H1 (cell line): ENCODE measurements around the gene KLHL35. TPM values are rescaled to one million over a fixed set of nuclear protein-coding genes. Genes with fewer than 3 reads are reported as not detected.

ENCODE experiments used
- ATF2 ChIP-seq: IDR thresholded peaks from 2 replicates; pipeline ENCODE4 v1.6.1; 2012; ENCODE audit warnings: low read length, inconsistent platforms
- BACH1 ChIP-seq: IDR thresholded peaks from 2 replicates; pipeline ENCODE4 v1.6.1; 2012; ENCODE audit warnings: low read length, improper control_type of control experiment
- CTCF ChIP-seq, 3 experiments: IDR thresholded peaks; 1 replicate in 2 of 3; 2 replicates in 1 of 3; pipeline versions ENCODE4 v1.5.1 to v1.6.1; 2011; ENCODE audit warnings: low read length in 3 of 3, mild to moderate bottlenecking in 3 of 3, inconsistent platforms in 2 of 3, low read depth in 1 of 3, moderate library complexity in 1 of 3; ENCODE audit not compliant: insufficient read depth in 1 of 3; ENCODE audit errors: control extremely low read depth in 1 of 3
- FOSL1 ChIP-seq: IDR thresholded peaks from 2 replicates; pipeline ENCODE4 v1.6.1; 2011; ENCODE audit warnings: mild to moderate bottlenecking, low read depth, low read length, moderate library complexity; ENCODE audit not compliant: insufficient read depth
- HDAC2 ChIP-seq, 2 experiments: fragments of 300-600 bp in 1 of 2; sonication (generic) in 1 of 2; IDR thresholded peaks; 2 replicates each; pipeline ENCODE4 v1.6.1; 2011 to 2012; ENCODE audit warnings: low read depth in 2 of 2, low read length in 2 of 2, mild to moderate bottlenecking in 2 of 2, moderate library complexity in 2 of 2, borderline replicate concordance in 1 of 2, inconsistent platforms in 1 of 2
- HDAC6 ChIP-seq: IDR thresholded peaks from one replicate; pipeline ENCODE4 v1.7.1; 2012; ENCODE audit warnings: low read depth, mild to moderate bottlenecking, inconsistent platforms, low read length, moderate library complexity
- KDM1A ChIP-seq: fragments of 200-600, 300-600 bp; sonication (generic); IDR thresholded peaks from 2 replicates; pipeline ENCODE4 v1.7.1; 2016; ENCODE audit warnings: mild to moderate bottlenecking, low read length, borderline replicate concordance
- KDM4A ChIP-seq: IDR thresholded peaks from one replicate; pipeline ENCODE4 v1.7.1; 2012; ENCODE audit warnings: low read depth, mild to moderate bottlenecking, moderate library complexity, low read length, inconsistent platforms; ENCODE audit not compliant: severe bottlenecking
- POU5F1 ChIP-seq: IDR thresholded peaks from 2 replicates; pipeline ENCODE4 v1.6.1; 2011; ENCODE audit warnings: low read depth, mild to moderate bottlenecking, low read length, moderate library complexity
- RAD21 ChIP-seq, 2 experiments: IDR thresholded peaks in 1 of 2; conservative IDR thresholded peaks in 1 of 2; 2 replicates each; pipeline ENCODE4 v1.6.1; 2011; ENCODE audit warnings: low read depth in 2 of 2, low read length in 2 of 2, improper control_type of control experiment in 1 of 2, inconsistent platforms in 1 of 2, mild to moderate bottlenecking in 1 of 2, moderate library complexity in 1 of 2
- SIX5 ChIP-seq: IDR thresholded peaks from 2 replicates; pipeline ENCODE4 v1.6.1; 2011; ENCODE audit warnings: mild to moderate bottlenecking, low read depth, low read length
- SP2 ChIP-seq: IDR thresholded peaks from 2 replicates; pipeline ENCODE4 v1.6.1; 2012; ENCODE audit warnings: mild to moderate bottlenecking, low read length, inconsistent platforms
- SP4 ChIP-seq: IDR thresholded peaks from 2 replicates; pipeline ENCODE4 v1.6.1; 2012; ENCODE audit warnings: low read length, inconsistent platforms
- SRF ChIP-seq: IDR thresholded peaks from 2 replicates; pipeline ENCODE4 v1.6.1; 2011; ENCODE audit warnings: mild to moderate bottlenecking, low read depth, low read length, moderate library complexity
- SUZ12 ChIP-seq: fragments of 200-600 bp; sonication (generic); IDR thresholded peaks from 2 replicates; pipeline ENCODE4 v1.6.1; 2012; ENCODE audit warnings: mild to moderate bottlenecking, inconsistent platforms, low read length, moderate library complexity, mixed read lengths
- TAF1 ChIP-seq: IDR thresholded peaks from 2 replicates; pipeline ENCODE4 v1.6.1; 2011; ENCODE audit warnings: mild to moderate bottlenecking, low read depth, low read length
- TEAD4 ChIP-seq: IDR thresholded peaks from 2 replicates; pipeline ENCODE4 v1.6.1; 2012; ENCODE audit warnings: low read depth, low read length, inconsistent platforms, mixed read lengths
- USF2 ChIP-seq: IDR thresholded peaks from 2 replicates; pipeline ENCODE4 v1.6.1; 2011; ENCODE audit warnings: low read length, improper control_type of control experiment
- ZNF274 ChIP-seq: IDR thresholded peaks from 2 replicates; pipeline ENCODE4 v1.7.0; 2012; ENCODE audit warnings: low read length, borderline replicate concordance; ENCODE audit errors: extremely low read depth
- polyA plus RNA-seq, 7 experiments: library from polyadenylated mRNA; depleted of rRNA in 3 of 7; stranded (reverse) in 5 of 7; unstranded in 2 of 7; fragments of >200 nt in 5 of 7; fragments of 200-250 nt in 2 of 7; gene quantifications; 1 replicate in 5 of 7; 2 replicates in 1 of 7; 4 replicates in 1 of 7; pipeline versions ENCODE4 v1.2.1 to v1.2.3, GENCODE V29; 2011 to 2013; ENCODE audit warnings: missing spikeins in 2 of 7, mixed read lengths in 2 of 7
- total RNA-seq: library from RNA; stranded (reverse); fragmentation: NEBNext Ultra II Directional; extraction: Animal tissue kit (Norgen Biotek cat#: 25700); gene quantifications from 2 replicates; pipeline ENCODE4 v1.2.1, GENCODE V29; 2021

The KLHL35 gene
- total and polyA plus RNA-seq, 2 of the 8 experiments (the other 6 are each of a cell fraction or from before 2014, with no cell fraction given) = 0.35 to 0.41 TPM

GRCh38 chr11:75400146-75400865, 32.7 kb downstream of the KLHL35 start (continued):
- TF ChIP-seq KDM1A (no peak), TAF1 (0 out of 2 replicates have a peak, but pooled peaks have one; percentile 30), POU5F1 (no peak), ZNF274 (no peak), BACH1 (no peak), FOSL1 (no peak), HDAC2 (IDR thresholded peaks at IDR 0.05; ENCODE audit: borderline replicate concordance in 1 of 2, low read depth in 2 of 2, low read length in 2 of 2) (no peak), RAD21 (IDR thresholded peaks at IDR 0.05 in 1 of 2, conservative IDR thresholded peaks at IDR 0.05 in 1 of 2; ENCODE audit: low read depth in 2 of 2, low read length in 2 of 2) (no peak), SIX5 (peak; percentile 20; the same call in 1 of the 2 replicates), KDM4A (no peak), TEAD4 (no peak), HDAC6 (no peak), SP4 (no peak), SP2 (no peak), USF2 (no peak), SRF (no peak), ATF2 (no peak), CTCF (IDR thresholded peaks at IDR 0.05; ENCODE audit: control extremely low read depth in 1 of 3, insufficient read depth in 1 of 3, low read depth in 1 of 3, low read length in 3 of 3) (no peak), SUZ12 (no peak)
